ENCODE measurements around the gene MSRB1.

DNA sequence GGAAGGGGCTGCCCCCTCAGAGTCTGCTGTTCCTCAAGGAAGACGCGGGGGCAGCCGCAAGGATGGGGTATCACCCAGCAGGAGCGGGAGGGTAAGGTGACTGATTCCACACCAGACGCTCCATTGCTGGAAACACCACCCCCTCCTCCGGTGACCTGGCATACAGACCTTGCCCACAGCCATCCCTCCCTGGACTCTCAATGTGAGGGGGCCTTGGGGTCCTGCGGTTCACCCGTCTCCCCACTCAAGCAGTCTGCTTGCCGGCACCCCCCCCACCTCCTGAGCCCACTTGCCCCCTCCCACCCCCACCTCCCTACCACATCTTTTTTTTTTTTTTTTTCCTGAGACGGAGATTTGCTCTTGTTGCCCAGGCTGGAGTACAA, 12.7 kb downstream of the MSRB1 start:
- no peak for TF ChIP-seq POLR2A (IDR thresholded peaks at IDR 0.05)
- TF ChIP-seq, protein P1, sequence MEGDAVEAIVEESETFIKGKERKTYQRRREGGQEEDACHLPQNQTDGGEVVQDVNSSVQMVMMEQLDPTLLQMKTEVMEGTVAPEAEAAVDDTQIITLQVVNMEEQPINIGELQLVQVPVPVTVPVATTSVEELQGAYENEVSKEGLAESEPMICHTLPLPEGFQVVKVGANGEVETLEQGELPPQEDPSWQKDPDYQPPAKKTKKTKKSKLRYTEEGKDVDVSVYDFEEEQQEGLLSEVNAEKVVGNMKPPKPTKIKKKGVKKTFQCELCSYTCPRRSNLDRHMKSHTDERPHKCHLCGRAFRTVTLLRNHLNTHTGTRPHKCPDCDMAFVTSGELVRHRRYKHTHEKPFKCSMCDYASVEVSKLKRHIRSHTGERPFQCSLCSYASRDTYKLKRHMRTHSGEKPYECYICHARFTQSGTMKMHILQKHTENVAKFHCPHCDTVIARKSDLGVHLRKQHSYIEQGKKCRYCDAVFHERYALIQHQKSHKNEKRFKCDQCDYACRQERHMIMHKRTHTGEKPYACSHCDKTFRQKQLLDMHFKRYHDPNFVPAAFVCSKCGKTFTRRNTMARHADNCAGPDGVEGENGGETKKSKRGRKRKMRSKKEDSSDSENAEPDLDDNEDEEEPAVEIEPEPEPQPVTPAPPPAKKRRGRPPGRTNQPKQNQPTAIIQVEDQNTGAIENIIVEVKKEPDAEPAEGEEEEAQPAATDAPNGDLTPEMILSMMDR (IDR thresholded peaks at IDR 0.05) = no peak
- TF ChIP-seq POLR2AphosphoS5 (IDR thresholded peaks at IDR 0.05) = no peak
- no peak for TF ChIP-seq EP300 (IDR thresholded peaks at IDR 0.05)

All from stomach (tissue), 4 donors.